ENCODE results near the gene ID1.
A peak's percentile ranks its signal among the peaks of the same experiment; 100 is the strongest.
"Not testable (repeated sequence)": the region's sequence is repeated elsewhere in the genome, so short reads cannot be mapped to it uniquely, and the experiment has no call there.

The ID1 gene

DNA sequence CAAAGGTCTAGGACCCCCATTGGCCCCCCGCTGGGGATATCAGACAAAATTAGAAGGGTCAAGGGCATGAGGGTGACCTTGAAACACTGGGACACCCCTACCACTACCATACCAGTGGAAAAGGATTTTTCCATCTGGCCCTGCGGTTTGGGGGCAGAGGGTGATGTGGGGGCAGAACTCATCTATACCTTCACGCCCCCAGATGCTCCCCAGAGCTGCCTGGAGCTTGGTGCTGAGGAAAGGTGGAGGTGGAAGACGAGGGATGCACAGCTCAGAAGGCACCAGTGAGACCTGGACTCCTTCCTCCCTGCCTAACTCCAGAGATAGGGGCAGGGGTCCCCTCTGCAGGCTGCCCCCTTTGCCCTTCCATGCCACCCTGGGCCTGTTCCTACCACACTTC, 33.7 kb downstream of the ID1 start:
- DNase-seq: no peak

GRCh38 chr20:31640259-31640658, 35.2 kb downstream of the ID1 start:
- no peak for DNase-seq

- peak in 1 of 5 experiments; percentile 73 for DNase-seq
Measured at GRCh38 chr20:31641391-31641790, 36.3 kb downstream of the ID1 start.

- peak in 1 of 5 experiments; percentile 33 for DNase-seq
Measured at GRCh38 chr20:31642837-31643236, 37.7 kb downstream of the ID1 start.

DNA sequence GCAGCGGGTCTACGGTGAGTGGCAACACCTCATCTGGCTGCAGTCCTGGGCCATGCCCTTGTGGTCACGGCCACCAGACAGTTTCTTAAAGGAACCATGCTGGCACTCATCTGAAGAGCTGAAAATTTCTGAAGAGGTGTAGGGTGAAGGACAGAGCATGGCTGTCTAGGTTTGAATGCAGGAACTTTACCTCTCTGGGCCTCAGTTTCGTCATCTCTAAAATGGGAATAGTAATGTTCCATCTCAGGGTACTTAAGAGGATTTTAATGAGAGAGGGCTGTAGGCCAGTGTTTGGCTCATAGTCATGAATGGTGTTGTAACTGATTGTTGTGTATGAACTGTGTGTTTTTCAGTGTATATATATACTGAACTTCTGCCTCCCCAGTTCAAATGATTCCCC, 38.4 kb downstream of the ID1 start:
- no peak for DNase-seq

GRCh38 chr20:31644701-31645100, 39.6 kb downstream of the ID1 start:
- DNase-seq: no peak

- not testable (repeated sequence) for DNase-seq
Measured at GRCh38 chr20:31648104-31648503, 43.0 kb downstream of the ID1 start.

DNA sequence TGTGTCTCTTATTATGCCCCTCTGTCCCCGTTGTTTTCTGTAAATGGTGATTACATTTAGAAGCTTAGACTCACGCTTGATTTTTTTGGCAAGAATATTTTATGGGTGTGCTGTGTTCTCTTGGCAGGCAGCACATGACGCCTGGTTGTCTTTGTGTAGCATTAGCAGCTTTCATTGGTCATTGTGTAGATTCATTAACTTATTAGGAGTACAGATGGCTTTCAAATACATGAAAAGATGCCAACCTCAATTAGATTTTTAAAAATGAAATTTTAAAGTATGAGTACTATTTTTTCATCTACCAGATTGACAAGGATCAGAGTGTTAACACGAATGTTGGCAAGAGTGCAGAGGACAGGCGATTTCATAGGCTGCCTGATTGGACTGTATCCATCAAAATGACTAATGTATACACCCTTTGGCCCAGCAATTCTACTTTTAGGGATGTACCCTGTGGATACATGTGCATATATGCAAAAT, 47.9 kb downstream of the ID1 start:
- no peak for DNase-seq

DNA sequence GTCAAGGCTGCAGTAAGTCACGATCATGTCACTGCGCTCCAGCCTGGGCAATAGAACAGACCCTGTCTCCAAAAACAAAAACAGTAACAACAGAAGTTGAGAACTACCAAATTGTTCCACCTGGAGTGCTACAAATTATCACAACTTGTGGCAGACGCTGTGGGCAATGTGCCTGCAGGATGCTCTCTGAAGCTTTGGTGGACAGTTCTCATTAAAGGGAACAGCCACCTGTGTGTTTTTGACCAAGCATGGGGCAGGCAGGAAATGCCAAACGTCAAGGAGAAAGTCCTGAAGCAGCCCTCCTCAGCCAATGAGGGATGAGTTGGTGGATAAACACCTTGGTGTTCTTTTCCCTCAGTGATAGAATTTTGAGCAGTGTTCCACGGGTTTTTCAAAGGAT, 48.5 kb downstream of the ID1 start:
- no peak for DNase-seq

DNA sequence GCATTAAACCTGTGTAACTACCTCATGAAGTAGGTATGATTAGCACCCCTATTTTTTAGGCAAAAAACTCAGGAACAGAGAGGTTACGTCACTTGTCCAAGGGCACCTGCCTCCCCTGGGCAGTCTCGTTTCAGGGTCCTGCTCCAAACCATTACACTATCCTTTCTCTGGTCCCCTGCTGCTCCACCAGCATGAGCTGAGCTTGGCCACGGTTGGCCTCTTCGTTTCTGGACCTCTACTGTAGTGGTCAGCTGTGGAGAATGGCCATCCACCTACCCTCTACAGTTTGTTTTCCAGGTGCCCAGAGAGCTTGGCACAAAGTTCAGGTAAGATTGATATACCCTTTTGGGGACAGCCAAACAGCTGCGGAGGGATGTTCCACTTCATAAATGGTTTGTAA, 49.4 kb downstream of the ID1 start:
- DNase-seq: no peak

All from T-helper 2 cell (primary cell).